Heart left ventricle (tissue), 16 donors: Measurements from ENCODE around the gene ADSS1. TPM values are rescaled to one million over a fixed set of nuclear protein-coding genes. Genes with fewer than 3 reads are reported as not detected.

Experiments used
- ATAC-seq, 4 donors: fragments of 200-7000 bp; cut with Tn5 transposase; one replicate each; pipeline ENCODE4 v1.9.1; 2020 to 2022; ENCODE audit warnings: moderate library complexity in 4 of 4, mild to moderate bottlenecking in 3 of 4, moderate number of reproducible peaks in 1 of 4
- DNase-seq, 5 donors: peaks; one replicate each; pipeline ENCODE4 v3.0.0-alpha.2; 2020
- H3K27ac ChIP-seq, 12 donors: fragments of 200-600 bp; sonication (generic) in 4 of 12; one replicate each; pipeline versions ENCODE4 v1.5.0 to v1.8.0; 2016 to 2022; ENCODE audit warnings: mild to moderate bottlenecking in 2 of 12
- H3K27me3 ChIP-seq, 9 donors: fragments of 200-600 bp; sonication (generic) in 2 of 9; one replicate each; pipeline versions ENCODE4 v1.5.1 to v1.8.0; 2016 to 2022; ENCODE audit warnings: mild to moderate bottlenecking in 3 of 9
- H3K36me3 ChIP-seq, 9 donors: fragments of 200-600 bp; sonication (generic) in 2 of 9; one replicate each; pipeline versions ENCODE4 v1.5.0 to v1.8.0; 2018 to 2022; ENCODE audit warnings: mild to moderate bottlenecking in 2 of 9
- H3K4me1 ChIP-seq, 12 donors: fragments of 200-600 bp; sonication (generic) in 4 of 12; one replicate each; pipeline versions ENCODE4 v1.5.0 to v1.8.0; 2016 to 2022; ENCODE audit warnings: mild to moderate bottlenecking in 3 of 12
- H3K4me3 ChIP-seq, 12 donors: fragments of 200-600 bp; sonication (generic) in 4 of 12; one replicate each; pipeline versions ENCODE4 v1.5.0 to v1.8.0; 2017 to 2022; ENCODE audit warnings: mild to moderate bottlenecking in 9 of 12, moderate library complexity in 4 of 12
- H3K9me3 ChIP-seq, 12 donors: fragments of 200-600 bp; sonication (generic) in 4 of 12; one replicate each; pipeline versions ENCODE4 v1.5.0 to v1.8.0; 2016 to 2022; ENCODE audit warnings: mild to moderate bottlenecking in 1 of 12
- POLR2A ChIP-seq, 2 donors: fragments of 450-650 bp; IDR thresholded peaks; one replicate each; pipeline ENCODE4 v1.6.1; 2017; ENCODE audit warnings: antibody characterized with exemption in 2 of 2, mild to moderate bottlenecking in 2 of 2, moderate library complexity in 2 of 2
- WGBS, 4 donors: extraction: QIAGEN DNeasy Blood & Tissue Kit in 2 of 4; methylation state at CpG; one replicate each; pipeline versions ENCODE4 v1.1.5 to v1.1.7; 2013 to 2018; 5-methylcytosine and 5-hydroxymethylcytosine counted together
- intact Hi-C, 10 donors: fragments of 100-400 bp; cut with DNase I; formaldehyde crosslinking; loops; one replicate each; pipeline versions ENCODE4 v1.11.1 to v1.14.2; 2022
- polyA plus RNA-seq, 2 donors: library from polyadenylated mRNA; stranded (reverse); fragments of 200-250 nt; gene quantifications; one replicate each; pipeline ENCODE4 v1.2.3, GENCODE V29; 2013
- total RNA-seq, 9 donors: library from RNA; depleted of rRNA in 2 of 9; stranded (reverse); fragments of >200 nt in 2 of 9; fragmentation: NEBNext Ultra II Directional in 3 of 9; extraction: Animal tissue kit (Norgen Biotek cat#: 25700) in 3 of 9; gene quantifications; one replicate each; pipeline versions ENCODE4 v1.1.0 to v1.2.4, GENCODE V29; 2016 to 2023
- TF ChIP-seq, protein P1 (sequence below), 12 donors: fragments of 200-600 bp; sonication (generic) in 4 of 12; IDR thresholded peaks; one replicate each; pipeline versions ENCODE4 v1.5.0 to v1.8.0; 2018 to 2022; ENCODE audit warnings: antibody characterized with exemption in 12 of 12, mild to moderate bottlenecking in 5 of 12
- donor health status: ischemic (EF 13 %, LVEDD 7.1; RV severe dilation, severe dysfunction).
- donor health status: healthy with polysubstance abuse.
- donor health status: DM: no; HTN: yes; CAD: no.
- donor health status: DM: no; HTN: no; CAD: no.
- donor health status: ischemic (EF 25% LVEDD 6.9; RV normal size, moderate dysfunction).
- donor health status: ischemic (EF 25% LVEDD 5.7; RV mildly dilated, moderate dysfunction).
- donor health status: healthy.
- donor health status: DM: yes; HTN: yes; CAD: no.
- donor health status: ischemic (EF 35%, LVEDD 5.7; RV mildly dilated, moderate dysfunction).
- donor health status: nonischemic (EF 11% LVEDD 7.7; RV severe dilation, severe dysfunction).
- donor health status: DM: yes; HTN: yes; CAD: no.
- donor health status: PGD.
- donor health status: ischemic (EF 29% LVEDD 5.4; RV normal size, mild dysfunction).
- donor health status: nonischemic (EF 23%, LVEDD 6.1; RV moderate dilation, normal function).

Gene ADSS1
- total and polyA plus RNA-seq, 11 donors: 64.7 to 258 (median 160) TPM

DNA sequence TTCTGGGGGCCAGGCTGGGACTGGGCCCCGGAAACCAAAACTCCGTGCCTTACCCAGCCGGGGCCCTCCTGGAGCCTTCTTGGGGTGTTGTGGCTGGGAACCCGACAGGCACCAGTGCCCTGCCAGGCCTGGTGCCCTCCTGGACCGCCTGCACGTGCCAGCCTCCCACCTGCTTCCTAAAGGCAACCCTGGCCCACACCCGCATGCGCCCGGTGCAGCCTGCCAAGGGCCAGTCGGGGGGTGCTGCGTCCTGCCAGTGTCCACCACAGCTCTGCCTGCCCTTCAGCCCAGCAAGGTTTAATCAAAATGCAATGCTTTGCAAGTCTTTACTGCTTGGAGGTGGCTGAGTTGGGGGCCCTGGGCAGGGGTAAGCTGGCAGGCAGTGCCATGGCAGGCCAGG, 5.2 kb upstream of the ADSS1 start:
- 54 to 69% (median 62%) methylated on average over 11 of the region's 11 CpGs for WGBS, 4 donors
- Histone ChIP-seq H3K4me1 (peaks cover 3 to 52% (median 32%) of the 10 kb centered on the region in 12 donors), H3K27me3 (no peaks in the 10 kb centered on the region), H3K9me3 (no peaks in the 10 kb centered on the region), H3K36me3 (peaks cover 0 to 55% (median 39%) of the 10 kb centered on the region in 9 donors), H3K4me3 (no peak overlapping the region), H3K27ac (peak overlapping the region in 9 of 12 donors; percentile 9 to 80 (median 59))
- DNase-seq (no peak), ATAC-seq (no peak)
- intact Hi-C loops: loop anchor here in 1 of 10 donors (10.0 kb wide), 1 partner anchor 134 kb away; no protein-coding TSS in a partner anchor
- TF ChIP-seq, protein P1, sequence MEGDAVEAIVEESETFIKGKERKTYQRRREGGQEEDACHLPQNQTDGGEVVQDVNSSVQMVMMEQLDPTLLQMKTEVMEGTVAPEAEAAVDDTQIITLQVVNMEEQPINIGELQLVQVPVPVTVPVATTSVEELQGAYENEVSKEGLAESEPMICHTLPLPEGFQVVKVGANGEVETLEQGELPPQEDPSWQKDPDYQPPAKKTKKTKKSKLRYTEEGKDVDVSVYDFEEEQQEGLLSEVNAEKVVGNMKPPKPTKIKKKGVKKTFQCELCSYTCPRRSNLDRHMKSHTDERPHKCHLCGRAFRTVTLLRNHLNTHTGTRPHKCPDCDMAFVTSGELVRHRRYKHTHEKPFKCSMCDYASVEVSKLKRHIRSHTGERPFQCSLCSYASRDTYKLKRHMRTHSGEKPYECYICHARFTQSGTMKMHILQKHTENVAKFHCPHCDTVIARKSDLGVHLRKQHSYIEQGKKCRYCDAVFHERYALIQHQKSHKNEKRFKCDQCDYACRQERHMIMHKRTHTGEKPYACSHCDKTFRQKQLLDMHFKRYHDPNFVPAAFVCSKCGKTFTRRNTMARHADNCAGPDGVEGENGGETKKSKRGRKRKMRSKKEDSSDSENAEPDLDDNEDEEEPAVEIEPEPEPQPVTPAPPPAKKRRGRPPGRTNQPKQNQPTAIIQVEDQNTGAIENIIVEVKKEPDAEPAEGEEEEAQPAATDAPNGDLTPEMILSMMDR (IDR thresholded peaks at IDR 0.05): no peak
- TF ChIP-seq POLR2A (IDR thresholded peaks at IDR 0.05): no peak

DNA sequence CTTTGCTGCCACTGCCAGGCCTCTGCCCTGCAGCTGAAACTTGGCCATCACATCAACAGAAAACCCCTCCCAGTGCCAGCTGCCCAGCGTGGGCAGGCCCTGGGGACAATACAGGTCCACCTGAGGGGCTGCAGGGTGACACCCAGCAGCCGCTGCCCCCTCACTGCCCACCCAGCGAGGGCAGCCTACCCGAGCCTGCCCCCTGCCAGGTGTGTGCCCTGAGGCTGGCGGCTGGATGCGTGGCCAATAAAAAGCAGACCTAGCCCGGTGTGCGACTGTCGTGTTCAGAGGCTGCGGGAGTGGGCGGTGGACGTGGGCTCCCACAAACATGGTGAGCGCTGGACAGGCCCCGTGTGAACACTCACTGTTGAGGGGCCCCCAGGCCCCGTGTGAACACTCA, 4.7 kb upstream of the ADSS1 start:
- Histone ChIP-seq H3K36me3 (peaks cover 0 to 50% (median 34%) of the 10 kb centered on the region in 9 donors), H3K27me3 (no peaks in the 10 kb centered on the region), H3K27ac (peak overlapping the region in 7 of 12 donors; percentile 23 to 80 (median 67)), H3K4me1 (peaks cover 3 to 55% (median 32%) of the 10 kb centered on the region in 12 donors), H3K4me3 (no peak overlapping the region), H3K9me3 (no peaks in the 10 kb centered on the region)
- no peak for ATAC-seq
- TF ChIP-seq, protein P1 (IDR thresholded peaks at IDR 0.05): no peak
- TF ChIP-seq POLR2A (IDR thresholded peaks at IDR 0.05): no peak
- no peak for DNase-seq
- intact Hi-C loops: loop anchor here in 1 of 10 donors (10.0 kb wide), 1 partner anchor 135 kb away; no protein-coding TSS in a partner anchor
- WGBS, 4 donors: 86 to 94% (median 89%) methylated on average over 9 to 15 of the region's 15 CpGs

DNA sequence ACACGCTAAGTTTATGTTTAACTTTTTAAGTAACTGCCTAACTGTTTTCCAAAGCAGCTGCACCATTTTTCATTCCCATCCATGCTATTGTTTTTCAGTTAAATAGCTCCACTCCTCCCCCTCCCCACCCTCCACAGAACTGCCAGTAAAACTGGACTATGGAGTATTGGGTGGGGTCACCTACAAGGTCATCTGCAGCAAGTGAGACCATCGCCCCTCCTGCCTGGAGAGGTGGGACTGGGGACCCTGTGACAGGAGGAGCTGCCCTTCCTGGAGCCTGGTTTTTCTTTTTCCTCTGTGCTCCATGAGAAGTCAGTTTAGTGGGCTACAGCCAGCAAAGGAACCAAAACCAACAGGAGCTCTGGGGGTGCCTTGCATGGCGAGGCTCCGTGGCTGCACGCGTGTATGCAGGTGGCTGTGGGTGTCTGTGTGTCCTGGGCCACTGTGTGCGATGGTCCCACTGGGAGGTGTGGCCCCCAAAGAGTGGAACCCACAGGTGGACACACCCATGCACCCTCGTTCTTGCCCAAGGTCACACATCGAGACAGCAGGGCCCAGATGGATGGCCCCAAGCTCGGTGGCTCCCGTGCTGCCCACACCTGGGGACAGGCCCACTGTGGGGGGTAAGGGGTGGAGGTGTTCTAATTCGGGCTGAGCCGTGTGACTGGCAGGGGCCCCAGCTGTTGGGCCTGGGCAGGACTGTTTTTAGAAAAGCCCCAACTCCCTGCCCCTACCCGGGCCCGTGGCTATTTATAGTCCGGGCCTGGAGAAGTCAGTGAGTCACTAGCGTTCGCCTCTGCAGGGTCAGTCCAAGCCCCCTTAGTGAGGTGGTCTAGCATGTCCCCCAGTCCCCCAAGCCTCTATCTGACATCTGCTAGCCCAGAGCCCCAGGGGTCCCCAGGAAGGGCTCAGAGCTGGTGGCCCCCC, 2.3 kb upstream of the ADSS1 start:
- DNase-seq (peak in 4 of 5 donors; percentile 79 to 89 (median 84)), ATAC-seq (peak; percentile 32 to 63 (median 57))
- Histone ChIP-seq H3K9me3 (no peaks in the 10 kb centered on the region), H3K4me1 (peaks cover 3 to 79% (median 49%) of the 10 kb centered on the region in 12 donors), H3K36me3 (peaks cover 0 to 26% (median 12%) of the 10 kb centered on the region in 9 donors), H3K27me3 (no peaks in the 10 kb centered on the region), H3K4me3 (no peak overlapping the region), H3K27ac (peak overlapping the region; percentile 69 to 98 (median 90))
- WGBS, 4 donors: 48 to 56% (median 53%) methylated on average over 8 to 18 of the region's 18 CpGs
- intact Hi-C loops: loop anchor here in 2 of 10 donors (1.0 to 10.0 kb wide), 2 partner anchors 31 to 137 kb away; no protein-coding TSS in a partner anchor
- peak; percentile 10 to 31 for TF ChIP-seq POLR2A (IDR thresholded peaks at IDR 0.05)
- TF ChIP-seq, protein P1 (IDR thresholded peaks at IDR 0.05): no peak
